Measurements from ENCODE around the gene ROS1.

Gene ROS1

DNA sequence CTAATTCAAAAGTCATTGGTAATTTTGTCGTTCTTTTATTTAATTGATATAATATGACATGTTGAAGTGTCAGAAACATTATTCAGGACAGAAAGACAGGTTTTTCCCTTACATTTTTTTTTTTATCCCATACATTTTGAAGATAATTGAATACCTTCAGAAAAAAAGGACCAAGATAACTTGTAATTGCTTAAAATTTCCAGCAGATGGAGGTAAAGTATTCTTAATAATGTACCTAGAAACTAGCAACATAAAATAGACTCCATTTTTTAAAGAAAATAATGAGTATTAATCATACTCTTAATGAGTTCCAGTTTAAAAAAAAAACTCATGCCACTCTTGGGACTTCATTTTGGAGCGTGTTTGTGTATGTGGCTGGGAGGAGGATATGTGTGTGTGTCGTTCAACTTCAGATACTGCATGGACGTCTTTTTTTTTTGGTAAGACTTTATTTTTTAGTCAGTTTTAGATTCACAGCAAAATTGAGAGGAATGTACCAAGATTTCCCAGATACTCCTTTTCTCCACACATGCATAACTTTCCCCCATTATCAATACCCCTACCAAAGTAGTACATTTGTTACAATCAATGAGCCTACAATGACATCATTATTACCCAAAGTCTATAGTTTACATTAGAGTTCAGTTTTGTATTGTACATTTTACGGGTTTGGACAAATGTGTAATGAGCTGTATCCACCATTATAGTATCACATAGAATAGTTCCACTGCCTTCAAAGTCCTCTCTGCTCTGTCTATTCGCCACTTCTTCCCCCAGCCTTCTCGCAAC lies 79.4 kb downstream of the ROS1 start:
- H3K36me3 ChIP-seq (ENCODE audit: control insufficient read depth, insufficient read depth, low read length): no peaks in the 10 kb centered on the region
- WGBS, 2 experiments (ENCODE audit: insufficient coverage in 2 of 2): 89 to 100% methylated on average over 2 of the region's 7 CpGs
- no peak overlapping the region for H3K27ac ChIP-seq (ENCODE audit: low read depth, low read length, severe bottlenecking)
- H3K4me1 ChIP-seq (ENCODE audit: control insufficient read depth, insufficient read depth, low read length, poor library complexity, severe bottlenecking): no peaks in the 10 kb centered on the region
- no peaks in the 10 kb centered on the region for H3K9me3 ChIP-seq (ENCODE audit: control insufficient read depth, low read length)
- no peak overlapping the region for H3K4me3 ChIP-seq (ENCODE audit: extremely low read depth, insufficient read depth, low read length, poor library complexity, severe bottlenecking)

DNA sequence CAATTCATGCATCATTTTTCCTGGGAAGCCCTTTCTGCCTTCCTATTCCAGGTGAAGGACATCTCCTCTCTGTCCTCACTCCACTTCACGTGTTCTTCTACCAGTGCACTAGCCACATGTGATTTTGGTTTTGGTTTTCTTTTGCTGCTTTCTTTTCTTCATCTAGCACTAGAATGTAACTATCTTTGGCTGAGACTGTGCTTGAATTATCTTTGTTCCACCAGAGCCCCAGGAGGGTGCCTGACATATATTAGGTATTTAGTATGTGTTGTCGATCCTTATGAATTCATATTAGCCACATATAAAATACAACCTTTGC lies 80.5 kb downstream of the ROS1 start:
- H3K4me3 ChIP-seq (ENCODE audit: extremely low read depth, insufficient read depth, low read length, poor library complexity, severe bottlenecking): no peak overlapping the region
- H3K27ac ChIP-seq (ENCODE audit: low read depth, low read length, severe bottlenecking): no peak overlapping the region
- no CpG with 5 or more reads among the region's 2 CpGs for WGBS, 2 experiments (ENCODE audit: insufficient coverage in 2 of 2)
- no peaks in the 10 kb centered on the region for H3K36me3 ChIP-seq (ENCODE audit: control insufficient read depth, insufficient read depth, low read length)
- H3K9me3 ChIP-seq (ENCODE audit: control insufficient read depth, low read length): no peaks in the 10 kb centered on the region
- H3K4me1 ChIP-seq (ENCODE audit: control insufficient read depth, insufficient read depth, low read length, poor library complexity, severe bottlenecking): no peaks in the 10 kb centered on the region

DNA sequence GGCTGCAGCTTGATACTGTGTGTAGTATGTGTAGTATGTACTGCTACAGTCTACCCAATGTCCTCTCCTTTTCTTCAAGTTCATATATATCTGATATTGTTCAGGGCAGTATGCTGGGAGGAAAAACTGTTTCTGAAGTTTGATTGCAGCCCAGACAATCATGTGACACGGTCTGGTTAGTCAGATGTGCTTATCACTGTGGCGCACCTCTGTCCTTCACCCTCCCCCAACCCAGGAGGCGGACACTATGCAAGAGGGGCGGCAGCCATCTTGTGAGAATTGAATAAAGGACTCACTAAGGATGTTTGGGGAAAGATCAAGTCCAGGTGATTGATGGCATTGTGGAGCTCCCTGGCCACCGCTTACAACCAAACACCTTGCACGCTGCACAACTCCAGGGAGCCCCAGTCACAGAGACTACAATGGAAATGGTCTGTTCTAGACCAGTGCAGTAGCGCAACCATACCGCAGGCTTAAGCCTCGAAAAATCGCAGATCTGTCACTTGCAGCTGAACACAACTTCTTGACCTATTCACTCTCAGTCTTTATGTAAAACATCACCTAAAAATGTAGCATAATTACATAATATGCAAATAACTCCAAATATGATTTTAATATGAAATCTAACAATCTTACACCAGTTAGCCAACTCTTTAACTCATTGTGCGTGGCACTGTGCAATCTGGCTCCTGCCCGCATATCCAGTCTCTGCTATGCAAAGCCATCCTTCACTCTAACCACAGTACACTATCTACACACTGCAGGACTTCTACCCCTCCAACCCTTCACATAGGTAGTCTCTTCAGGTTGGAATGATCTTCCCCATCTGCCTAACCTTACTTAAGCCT lies 81.1 kb downstream of the ROS1 start:
- no peaks in the 10 kb centered on the region for H3K36me3 ChIP-seq (ENCODE audit: control insufficient read depth, insufficient read depth, low read length)
- WGBS, 2 experiments (ENCODE audit: insufficient coverage in 2 of 2): 93 to 100% methylated on average over 4 to 10 of the region's 12 CpGs
- H3K4me3 ChIP-seq (ENCODE audit: extremely low read depth, insufficient read depth, low read length, poor library complexity, severe bottlenecking): no peak overlapping the region
- no peak overlapping the region for H3K27ac ChIP-seq (ENCODE audit: low read depth, low read length, severe bottlenecking)
- H3K4me1 ChIP-seq (ENCODE audit: control insufficient read depth, insufficient read depth, low read length, poor library complexity, severe bottlenecking): no peaks in the 10 kb centered on the region
- no peaks in the 10 kb centered on the region for H3K9me3 ChIP-seq (ENCODE audit: control insufficient read depth, low read length)

DNA sequence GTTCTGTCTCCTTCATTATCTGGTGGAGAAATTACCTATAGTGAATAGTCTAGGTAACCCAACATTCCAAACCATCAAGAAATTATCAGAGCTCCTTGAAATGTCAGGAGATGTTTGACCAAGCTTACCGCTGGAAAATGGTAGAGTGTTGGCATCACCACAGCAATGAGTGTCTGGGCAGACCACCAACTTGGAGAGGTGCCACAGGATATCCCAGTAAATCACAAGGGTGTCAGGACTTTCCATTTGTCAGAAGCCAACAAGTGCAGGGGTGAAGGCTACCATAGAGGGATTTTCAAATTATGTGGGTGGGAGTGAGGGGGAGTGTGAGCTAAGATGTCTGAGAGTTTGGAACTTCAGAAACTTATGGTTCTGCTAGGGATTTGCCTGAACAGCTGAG lies 87.2 kb downstream of the ROS1 start:
- 86 to 93% methylated on average over 1 of the region's 1 CpG for WGBS, 2 experiments (ENCODE audit: insufficient coverage in 2 of 2)
- H3K4me3 ChIP-seq (ENCODE audit: extremely low read depth, insufficient read depth, low read length, poor library complexity, severe bottlenecking): no peak overlapping the region
- no peaks in the 10 kb centered on the region for H3K9me3 ChIP-seq (ENCODE audit: control insufficient read depth, low read length)
- no peaks in the 10 kb centered on the region for H3K36me3 ChIP-seq (ENCODE audit: control insufficient read depth, insufficient read depth, low read length)
- no peak overlapping the region for H3K27ac ChIP-seq (ENCODE audit: low read depth, low read length, severe bottlenecking)
- no peaks in the 10 kb centered on the region for H3K4me1 ChIP-seq (ENCODE audit: control insufficient read depth, insufficient read depth, low read length, poor library complexity, severe bottlenecking)

DNA sequence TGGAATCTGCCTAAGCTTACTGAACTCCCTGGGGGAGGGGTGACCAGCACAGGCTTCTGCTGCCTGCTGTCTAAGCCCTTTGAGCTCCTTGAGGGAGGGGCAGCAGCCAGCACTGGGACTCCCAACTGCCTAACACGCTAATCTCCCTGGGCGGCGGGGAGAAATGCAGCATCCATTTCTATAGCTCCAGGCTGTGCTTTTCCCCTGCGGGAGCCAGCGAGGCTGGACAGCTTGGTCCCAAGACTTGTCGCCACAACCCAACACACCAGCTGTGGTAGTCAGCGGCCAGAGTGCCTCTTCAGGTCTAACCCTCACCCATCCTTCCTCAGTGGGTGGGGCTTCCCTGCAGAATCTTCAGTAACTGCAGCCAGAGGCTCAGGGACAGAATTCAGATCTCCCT lies 95.8 kb downstream of the ROS1 start:
- WGBS, 2 experiments (ENCODE audit: insufficient coverage in 2 of 2): 84 to 88% methylated on average over 2 to 6 of the region's 7 CpGs

DNA sequence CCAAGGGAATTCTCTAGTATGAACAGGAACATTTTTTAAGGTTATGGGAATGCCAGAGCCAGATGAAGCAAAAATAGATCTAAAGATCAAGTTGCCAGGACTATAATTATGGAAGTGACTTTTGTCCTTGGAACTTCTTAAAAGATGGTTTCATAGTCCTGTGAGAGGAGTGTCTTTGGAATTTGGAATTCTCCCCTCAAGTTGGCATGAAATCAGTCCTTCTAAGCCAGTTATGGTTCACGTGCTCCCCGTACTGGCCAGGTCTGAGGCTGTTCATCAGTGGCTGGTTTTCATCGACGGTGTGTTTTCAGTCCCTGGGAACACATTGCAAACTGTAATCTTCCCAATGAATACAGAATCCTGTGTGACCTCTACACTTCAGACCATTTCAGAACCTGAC lies 97.2 kb downstream of the ROS1 start:
- Histone ChIP-seq H3K4me3 (ENCODE audit: extremely low read depth, insufficient read depth, low read length, poor library complexity, severe bottlenecking) (no peak overlapping the region), H3K27ac (ENCODE audit: low read depth, low read length, severe bottlenecking) (no peak overlapping the region), H3K36me3 (ENCODE audit: control insufficient read depth, insufficient read depth, low read length) (no peaks in the 10 kb centered on the region), H3K4me1 (ENCODE audit: control insufficient read depth, insufficient read depth, low read length, poor library complexity, severe bottlenecking) (no peaks in the 10 kb centered on the region), H3K9me3 (ENCODE audit: control insufficient read depth, low read length) (no peaks in the 10 kb centered on the region)
- WGBS, 2 experiments (ENCODE audit: insufficient coverage in 2 of 2): 82 to 93% methylated on average over 4 of the region's 4 CpGs

More for the DNA sequence above, 95.8 kb downstream of the ROS1 start:
- Histone ChIP-seq H3K36me3 (ENCODE audit: control insufficient read depth, insufficient read depth, low read length) (no peaks in the 10 kb centered on the region), H3K9me3 (ENCODE audit: control insufficient read depth, low read length) (no peaks in the 10 kb centered on the region), H3K27ac (ENCODE audit: low read depth, low read length, severe bottlenecking) (no peak overlapping the region), H3K4me1 (ENCODE audit: control insufficient read depth, insufficient read depth, low read length, poor library complexity, severe bottlenecking) (no peaks in the 10 kb centered on the region), H3K4me3 (ENCODE audit: extremely low read depth, insufficient read depth, low read length, poor library complexity, severe bottlenecking) (no peak overlapping the region)

DNA sequence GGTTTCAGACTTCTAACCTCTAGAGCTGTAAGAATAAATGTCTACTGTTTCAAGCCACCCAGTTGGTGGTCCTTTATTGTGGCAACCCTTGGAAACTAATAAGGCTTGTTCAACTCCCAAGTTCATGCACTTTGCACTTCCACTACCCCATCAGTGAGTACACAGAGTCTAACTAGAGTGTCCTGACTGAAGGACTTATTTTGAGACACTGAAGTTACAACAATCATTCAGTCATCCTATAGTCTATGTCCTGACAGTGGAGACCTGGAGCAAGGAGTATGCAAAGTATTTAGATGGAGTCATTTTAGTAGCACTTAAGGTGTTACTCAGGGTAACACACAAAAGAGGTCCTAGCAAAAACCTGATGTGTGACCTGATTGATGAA lies 97.7 kb downstream of the ROS1 start:
- H3K9me3 ChIP-seq (ENCODE audit: control insufficient read depth, low read length): no peaks in the 10 kb centered on the region
- H3K36me3 ChIP-seq (ENCODE audit: control insufficient read depth, insufficient read depth, low read length): no peaks in the 10 kb centered on the region
- H3K27ac ChIP-seq (ENCODE audit: low read depth, low read length, severe bottlenecking): no peak overlapping the region

DNA sequence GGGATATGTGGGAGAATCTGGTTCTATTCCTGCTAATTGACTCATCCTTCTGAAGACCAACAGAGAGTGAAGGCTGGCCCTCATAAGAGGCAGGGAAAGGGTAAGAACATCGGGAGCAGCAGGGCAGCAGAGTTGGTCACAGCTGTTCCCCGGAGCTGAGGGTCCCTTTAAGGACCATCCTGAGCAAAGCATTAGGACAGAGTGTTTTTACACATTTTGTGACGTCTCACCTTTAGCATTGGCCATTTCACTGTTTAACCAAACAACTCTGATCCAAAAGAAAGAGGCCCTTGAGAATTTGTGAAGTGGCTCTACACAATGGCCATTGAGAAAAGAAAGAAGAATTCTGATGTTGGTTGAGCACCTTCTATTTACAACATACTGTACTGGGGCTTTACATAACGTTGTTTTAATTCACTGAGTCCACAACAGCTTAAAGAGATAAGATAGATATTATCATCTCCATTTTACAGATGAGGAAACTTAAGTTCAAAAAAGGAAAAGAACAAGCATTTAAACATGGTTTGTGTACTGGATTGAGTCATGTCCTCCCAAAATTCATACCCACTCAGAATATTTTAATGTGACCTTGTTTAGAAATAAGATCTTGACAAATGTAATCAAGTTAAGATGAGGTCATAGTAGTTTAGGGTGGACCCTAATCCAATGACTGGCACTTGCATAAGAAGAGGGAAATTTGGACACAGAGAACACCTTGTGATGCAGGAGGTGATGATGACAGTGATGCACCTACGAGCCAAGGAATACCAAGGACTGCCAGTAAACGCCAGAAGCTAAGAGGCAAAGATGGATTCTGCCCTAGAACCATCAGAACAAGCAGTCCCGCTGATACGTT lies 98.4 kb downstream of the ROS1 start:
- Histone ChIP-seq H3K27ac (ENCODE audit: low read depth, low read length, severe bottlenecking) (no peak overlapping the region), H3K4me3 (ENCODE audit: extremely low read depth, insufficient read depth, low read length, poor library complexity, severe bottlenecking) (no peak overlapping the region), H3K4me1 (ENCODE audit: control insufficient read depth, insufficient read depth, low read length, poor library complexity, severe bottlenecking) (no peaks in the 10 kb centered on the region), H3K36me3 (ENCODE audit: control insufficient read depth, insufficient read depth, low read length) (no peaks in the 10 kb centered on the region), H3K9me3 (ENCODE audit: control insufficient read depth, low read length) (no peaks in the 10 kb centered on the region)
- WGBS, 2 experiments (ENCODE audit: insufficient coverage in 2 of 2): 86 to 90% methylated on average over 5 to 6 of the region's 8 CpGs

More for the DNA sequence above, 97.7 kb downstream of the ROS1 start:
- no peak overlapping the region for H3K4me3 ChIP-seq (ENCODE audit: extremely low read depth, insufficient read depth, low read length, poor library complexity, severe bottlenecking)
- H3K4me1 ChIP-seq (ENCODE audit: control insufficient read depth, insufficient read depth, low read length, poor library complexity, severe bottlenecking): no peaks in the 10 kb centered on the region

DNA sequence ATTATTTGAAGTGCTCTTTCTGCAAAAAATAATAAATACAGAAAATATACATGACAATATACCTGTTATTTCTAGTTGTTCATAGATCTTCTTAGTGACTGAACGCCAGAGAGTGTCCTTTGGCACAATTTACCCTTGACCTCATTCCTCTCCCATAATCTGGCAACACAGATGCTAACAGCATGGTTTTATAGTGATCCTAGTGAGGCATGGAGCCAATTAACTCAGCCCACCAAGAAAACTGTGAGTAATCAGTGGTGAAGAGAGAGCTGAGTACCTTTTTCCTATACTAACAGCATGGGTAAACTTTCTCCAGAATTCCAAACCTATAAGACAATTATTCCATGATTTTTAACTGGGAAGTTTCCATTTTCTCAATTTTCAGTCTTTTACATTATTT lies 99.3 kb downstream of the ROS1 start:
- H3K9me3 ChIP-seq (ENCODE audit: control insufficient read depth, low read length): no peaks in the 10 kb centered on the region
- no CpG with 5 or more reads among the region's 1 CpG for WGBS, 2 experiments (ENCODE audit: insufficient coverage in 2 of 2)
- H3K27ac ChIP-seq (ENCODE audit: low read depth, low read length, severe bottlenecking): no peak overlapping the region
- no peaks in the 10 kb centered on the region for H3K36me3 ChIP-seq (ENCODE audit: control insufficient read depth, insufficient read depth, low read length)
- H3K4me3 ChIP-seq (ENCODE audit: extremely low read depth, insufficient read depth, low read length, poor library complexity, severe bottlenecking): no peak overlapping the region
- H3K4me1 ChIP-seq (ENCODE audit: control insufficient read depth, insufficient read depth, low read length, poor library complexity, severe bottlenecking): no peaks in the 10 kb centered on the region

DNA sequence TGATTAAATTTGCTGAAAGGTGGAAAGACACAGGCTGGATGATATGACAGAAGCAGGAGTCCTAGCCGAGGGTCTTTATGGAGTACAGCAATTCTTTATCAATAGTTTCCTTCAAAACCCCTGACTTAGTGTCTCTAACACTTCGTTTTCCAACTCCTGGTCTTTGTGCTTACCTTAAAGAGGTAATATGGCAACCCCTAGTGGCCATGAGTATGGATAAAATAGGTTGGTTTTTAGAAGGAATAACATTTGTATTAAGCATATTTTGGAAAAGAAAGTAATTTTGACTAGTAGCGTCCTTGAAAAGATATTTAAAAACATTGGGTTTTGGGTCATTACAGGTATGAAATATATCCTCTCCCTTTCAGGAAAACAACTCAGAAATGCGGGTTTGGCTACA lies 108.5 kb downstream of the ROS1 start:
- peaks cover 3% of the 10 kb centered on the region for H3K4me1 ChIP-seq (ENCODE audit: control insufficient read depth, insufficient read depth, low read length, poor library complexity, severe bottlenecking)
- no peak overlapping the region for H3K27ac ChIP-seq (ENCODE audit: low read depth, low read length, severe bottlenecking)
- H3K4me3 ChIP-seq (ENCODE audit: extremely low read depth, insufficient read depth, low read length, poor library complexity, severe bottlenecking): no peak overlapping the region
- no peaks in the 10 kb centered on the region for H3K9me3 ChIP-seq (ENCODE audit: control insufficient read depth, low read length)
- H3K36me3 ChIP-seq (ENCODE audit: control insufficient read depth, insufficient read depth, low read length): no peaks in the 10 kb centered on the region
- 80 to 90% methylated on average over 1 to 2 of the region's 4 CpGs for WGBS, 2 experiments (ENCODE audit: insufficient coverage in 2 of 2)
